ENCODE results near the gene DDB1. TPM values are rescaled to one million over a fixed set of nuclear protein-coding genes. Genes with fewer than 3 reads are reported as not detected.

The DDB1 gene
- total RNA-seq, 2 experiments from 2014 or later: 140 to 147 TPM

- ChIA-PET POLR2A (no interaction called here), CTCF (no interaction called here)
- no peak overlapping the region for H3K4me3 ChIP-seq (ENCODE audit: low read length)
- no peaks in the 10 kb centered on the region for H3K9me3 ChIP-seq (ENCODE audit: control insufficient read depth in 1 of 2, insufficient read depth in 1 of 2, low read length in 2 of 2)
- DNase-seq (no peak), ATAC-seq (ENCODE audit: poor library complexity) (no peak)
- TF ChIP-seq CTCF (IDR thresholded peaks at IDR 0.05): no peak
- H3K27ac ChIP-seq (ENCODE audit: low read depth in 1 of 2, low read length in 2 of 2): no peak overlapping the region
- H3K9me3 Mint-ChIP-seq: no peaks in the 10 kb centered on the region
- H3K4me1 ChIP-seq (ENCODE audit: insufficient read depth, low read length): no peaks in the 10 kb centered on the region
- H3K27me3 Mint-ChIP-seq: no peaks in the 10 kb centered on the region
- no peak overlapping the region for H3K27ac Mint-ChIP-seq
- peaks cover 13% of the 10 kb centered on the region for H3K36me3 ChIP-seq (ENCODE audit: insufficient read depth, low read length)
- no peaks in the 10 kb centered on the region for H3K27me3 ChIP-seq (ENCODE audit: control insufficient read depth in 1 of 2, insufficient read depth in 2 of 2, low read length in 2 of 2)
- H3K4me1 Mint-ChIP-seq (ENCODE audit: low read depth): no peaks in the 10 kb centered on the region
- peaks cover 20% of the 10 kb centered on the region for H3K36me3 Mint-ChIP-seq (ENCODE audit: low read depth)
- intact Hi-C loops (cut with DNase I, micrococcal nuclease): no loop called here
- H3K4me3 Mint-ChIP-seq: no peak overlapping the region
Measured at GRCh38 chr11:61342207-61342803, 9.4 kb upstream of the DDB1 start.

- Mint-ChIP-seq H3K9me3 (no peaks in the 10 kb centered on the region), H3K27ac (no peak overlapping the region), H3K27me3 (no peaks in the 10 kb centered on the region), H3K4me1 (ENCODE audit: low read depth) (peaks cover under 1% of the 10 kb centered on the region), H3K4me3 (no peak overlapping the region), H3K36me3 (ENCODE audit: low read depth) (peaks cover 17% of the 10 kb centered on the region)
- no peak for DNase-seq
- H3K9me3 ChIP-seq (ENCODE audit: control insufficient read depth in 1 of 2, insufficient read depth in 1 of 2, low read length in 2 of 2): no peaks in the 10 kb centered on the region
- H3K4me3 ChIP-seq (ENCODE audit: low read length): no peak overlapping the region
- CTCF ChIA-PET: no interaction called here
- no peak for ATAC-seq (ENCODE audit: poor library complexity)
- TF ChIP-seq CTCF (IDR thresholded peaks at IDR 0.05): no peak
- no peaks in the 10 kb centered on the region for H3K27me3 ChIP-seq (ENCODE audit: control insufficient read depth in 1 of 2, insufficient read depth in 2 of 2, low read length in 2 of 2)
- no peaks in the 10 kb centered on the region for H3K4me1 ChIP-seq (ENCODE audit: insufficient read depth, low read length)
- intact Hi-C loops (cut with DNase I, micrococcal nuclease): no loop called here
- POLR2A ChIA-PET: no interaction called here
- H3K27ac ChIP-seq (ENCODE audit: low read depth in 1 of 2, low read length in 2 of 2): no peak overlapping the region
- H3K36me3 ChIP-seq (ENCODE audit: insufficient read depth, low read length): peaks cover 13% of the 10 kb centered on the region
Measured at GRCh38 chr11:61341706-61342105, 8.8 kb upstream of the DDB1 start.

GRCh38 chr11:61340979-61341378 lies 8.1 kb upstream of the DDB1 start:
- Mint-ChIP-seq H3K9me3 (no peaks in the 10 kb centered on the region), H3K4me1 (ENCODE audit: low read depth) (peaks cover 8% of the 10 kb centered on the region), H3K36me3 (ENCODE audit: low read depth) (peaks cover 16% of the 10 kb centered on the region), H3K27ac (no peak overlapping the region), H3K27me3 (no peaks in the 10 kb centered on the region), H3K4me3 (no peak overlapping the region)
- ChIA-PET POLR2A (no interaction called here), CTCF (no interaction called here)
- Histone ChIP-seq H3K4me3 (ENCODE audit: low read length) (no peak overlapping the region), H3K27ac (ENCODE audit: low read depth in 1 of 2, low read length in 2 of 2) (no peak overlapping the region), H3K4me1 (ENCODE audit: insufficient read depth, low read length) (peaks cover 7% of the 10 kb centered on the region), H3K36me3 (ENCODE audit: insufficient read depth, low read length) (peaks cover 12% of the 10 kb centered on the region), H3K9me3 (ENCODE audit: control insufficient read depth in 1 of 2, insufficient read depth in 1 of 2, low read length in 2 of 2) (no peaks in the 10 kb centered on the region), H3K27me3 (ENCODE audit: control insufficient read depth in 1 of 2, insufficient read depth in 2 of 2, low read length in 2 of 2) (no peaks in the 10 kb centered on the region)
- ATAC-seq (ENCODE audit: poor library complexity) (no peak), DNase-seq (no peak)
- TF ChIP-seq CTCF (IDR thresholded peaks at IDR 0.05): no peak
- intact Hi-C loops (cut with DNase I, micrococcal nuclease): no loop called here

Measured in CD4-positive, alpha-beta T cell (primary cell).